Measurements from ENCODE around the gene PRDM11. TPM values are rescaled to one million over a fixed set of nuclear protein-coding genes. Genes with fewer than 3 reads are reported as not detected.

The PRDM11 gene
- total and polyA plus RNA-seq, 2 experiments from 2014 or later = 0.24 to 3.7 TPM

- no peak overlapping the region for H3K4me3 ChIP-seq
- no peak overlapping the region for H3K4me2 ChIP-seq (ENCODE audit: unreplicated experiment)
- no peaks in the 10 kb centered on the region for H3K9me2 ChIP-seq (ENCODE audit: insufficient read depth)
- H3K9ac ChIP-seq = no peak overlapping the region
- WGBS, 2 experiments (ENCODE audit: low coverage in 1 of 2, low lambda C conversion rate in 2 of 2, missing lambda C conversion rate in 2 of 2) = 32 to 37% methylated on average over 4 of the region's 4 CpGs
- H3K9me3 ChIP-seq (ENCODE audit: low read depth) = no peaks in the 10 kb centered on the region
- peaks cover 37% of the 10 kb centered on the region for H3K27me3 ChIP-seq (replicated peaks; ENCODE audit: insufficient read depth)
- H4K20me1 ChIP-seq (ENCODE audit: insufficient read depth) = no peaks in the 10 kb centered on the region
- no peak overlapping the region for H3K27ac ChIP-seq
- H3K36me3 ChIP-seq (ENCODE audit: low read depth) = no peaks in the 10 kb centered on the region
- H3K79me2 ChIP-seq (ENCODE audit: insufficient read depth) = no peaks in the 10 kb centered on the region
- H3F3A ChIP-seq (ENCODE audit: insufficient read depth) = no peaks in the 10 kb centered on the region
- no peaks in the 10 kb centered on the region for H3K4me1 ChIP-seq (ENCODE audit: insufficient read depth)
- in situ Hi-C loops (cut with MboI) = no loop called here
- no peak overlapping the region for H2AFZ ChIP-seq
- DNase-seq = no peak
- TF ChIP-seq EZH2 (IDR thresholded peaks at IDR 0.05; ENCODE audit: insufficient read depth, poor library complexity, severe bottlenecking) (no peak), EZH2phosphoT487 (IDR thresholded peaks at IDR 0.05; ENCODE audit: insufficient read depth, low read depth) (no peak)
Measured at GRCh38 chr11:45270946-45271716, 124.7 kb downstream of the PRDM11 start.

GRCh38 chr11:45272701-45273100, 126.3 kb downstream of the PRDM11 start:
- H3K9ac ChIP-seq = no peak overlapping the region
- H3K27ac ChIP-seq = no peak overlapping the region
- no peaks in the 10 kb centered on the region for H3F3A ChIP-seq (ENCODE audit: insufficient read depth)
- no peaks in the 10 kb centered on the region for H4K20me1 ChIP-seq (ENCODE audit: insufficient read depth)
- H3K9me2 ChIP-seq (ENCODE audit: insufficient read depth) = no peaks in the 10 kb centered on the region
- in situ Hi-C loops (cut with MboI) = no loop called here
- H3K4me3 ChIP-seq = no peak overlapping the region
- H3K27me3 ChIP-seq (replicated peaks; ENCODE audit: insufficient read depth) = peaks cover 50% of the 10 kb centered on the region
- H3K4me2 ChIP-seq (ENCODE audit: unreplicated experiment) = no peak overlapping the region
- H3K9me3 ChIP-seq (ENCODE audit: low read depth) = no peaks in the 10 kb centered on the region
- H2AFZ ChIP-seq = no peak overlapping the region
- TF ChIP-seq EZH2 (IDR thresholded peaks at IDR 0.05; ENCODE audit: insufficient read depth, poor library complexity, severe bottlenecking) (no peak), EZH2phosphoT487 (IDR thresholded peaks at IDR 0.05; ENCODE audit: insufficient read depth, low read depth) (no peak)
- WGBS, 2 experiments (ENCODE audit: low coverage in 1 of 2, low lambda C conversion rate in 2 of 2, missing lambda C conversion rate in 2 of 2) = 46 to 50% methylated on average over 2 of the region's 2 CpGs
- H3K79me2 ChIP-seq (ENCODE audit: insufficient read depth) = no peaks in the 10 kb centered on the region
- no peaks in the 10 kb centered on the region for H3K36me3 ChIP-seq (ENCODE audit: low read depth)
- no peaks in the 10 kb centered on the region for H3K4me1 ChIP-seq (ENCODE audit: insufficient read depth)
- DNase-seq = no peak

DNA sequence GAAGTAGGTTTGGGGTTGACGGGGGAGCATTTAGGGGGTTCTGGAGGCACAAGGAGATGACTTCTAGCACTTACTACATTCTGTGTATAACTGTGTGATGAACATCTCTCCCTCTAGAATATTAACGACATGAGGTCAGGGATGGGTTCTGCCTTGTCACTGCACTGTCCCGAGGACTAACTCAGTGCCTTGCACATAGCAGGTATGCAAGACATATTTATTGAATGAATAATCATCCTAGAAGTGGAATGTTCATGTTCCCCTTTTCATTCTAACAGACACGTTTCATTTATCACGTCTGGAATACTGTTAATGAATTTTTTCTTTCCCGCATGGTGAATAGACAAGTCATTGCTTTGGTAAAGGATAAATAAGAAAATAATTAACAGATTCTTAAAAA, 127.1 kb downstream of the PRDM11 start:
- H3K4me3 ChIP-seq = no peak overlapping the region
- no peaks in the 10 kb centered on the region for H3K36me3 ChIP-seq (ENCODE audit: low read depth)
- H3K9ac ChIP-seq = no peak overlapping the region
- no peaks in the 10 kb centered on the region for H3F3A ChIP-seq (ENCODE audit: insufficient read depth)
- peaks cover 58% of the 10 kb centered on the region for H3K27me3 ChIP-seq (replicated peaks; ENCODE audit: insufficient read depth)
- no peak overlapping the region for H3K27ac ChIP-seq
- no peaks in the 10 kb centered on the region for H3K9me2 ChIP-seq (ENCODE audit: insufficient read depth)
- no peaks in the 10 kb centered on the region for H3K9me3 ChIP-seq (ENCODE audit: low read depth)
- no peak for TF ChIP-seq EZH2 (IDR thresholded peaks at IDR 0.05; ENCODE audit: insufficient read depth, poor library complexity, severe bottlenecking)
- TF ChIP-seq EZH2phosphoT487 (IDR thresholded peaks at IDR 0.05; ENCODE audit: insufficient read depth, low read depth) = no peak
- H4K20me1 ChIP-seq (ENCODE audit: insufficient read depth) = no peaks in the 10 kb centered on the region
- no peak overlapping the region for H2AFZ ChIP-seq
- H3K4me2 ChIP-seq (ENCODE audit: unreplicated experiment) = no peak overlapping the region
- 60 to 65% methylated on average over 6 of the region's 6 CpGs for WGBS, 2 experiments (ENCODE audit: low coverage in 1 of 2, low lambda C conversion rate in 2 of 2, missing lambda C conversion rate in 2 of 2)
- in situ Hi-C loops (cut with MboI) = no loop called here
- no peaks in the 10 kb centered on the region for H3K4me1 ChIP-seq (ENCODE audit: insufficient read depth)
- no peak for DNase-seq
- H3K79me2 ChIP-seq (ENCODE audit: insufficient read depth) = no peaks in the 10 kb centered on the region

DNA sequence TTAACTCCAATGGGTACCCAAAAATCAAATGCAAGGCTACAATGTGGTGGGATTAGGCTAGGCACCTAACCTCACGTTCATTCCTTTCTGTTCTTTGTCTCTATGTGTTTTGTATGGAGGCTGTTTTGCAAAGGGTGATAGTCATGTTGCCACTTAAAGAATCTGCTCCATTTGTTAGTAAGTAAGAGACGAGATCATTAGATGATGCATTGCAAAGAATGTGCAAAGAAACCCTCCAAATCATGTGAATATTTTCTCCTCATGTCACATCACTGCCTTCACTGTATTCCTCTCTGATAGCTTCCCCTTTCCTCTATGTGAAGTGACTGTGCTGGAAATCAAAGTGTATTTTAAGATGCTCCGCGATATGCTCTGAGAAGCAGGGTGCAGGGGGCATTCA, 127.8 kb downstream of the PRDM11 start:
- Histone ChIP-seq H3K27ac (no peak overlapping the region), H3K9ac (no peak overlapping the region), H3K79me2 (ENCODE audit: insufficient read depth) (no peaks in the 10 kb centered on the region), H2AFZ (no peak overlapping the region), H3K9me2 (ENCODE audit: insufficient read depth) (no peaks in the 10 kb centered on the region), H3K27me3 (replicated peaks; ENCODE audit: insufficient read depth) (peaks cover 60% of the 10 kb centered on the region), H3K9me3 (ENCODE audit: low read depth) (no peaks in the 10 kb centered on the region), H3K36me3 (ENCODE audit: low read depth) (no peaks in the 10 kb centered on the region), H3K4me1 (ENCODE audit: insufficient read depth) (no peaks in the 10 kb centered on the region), H3F3A (ENCODE audit: insufficient read depth) (no peaks in the 10 kb centered on the region), H3K4me3 (no peak overlapping the region), H4K20me1 (ENCODE audit: insufficient read depth) (no peaks in the 10 kb centered on the region), H3K4me2 (ENCODE audit: unreplicated experiment) (no peak overlapping the region)
- DNase-seq = no peak
- in situ Hi-C loops (cut with MboI) = no loop called here
- 25 to 28% methylated on average over 4 of the region's 4 CpGs for WGBS, 2 experiments (ENCODE audit: low coverage in 1 of 2, low lambda C conversion rate in 2 of 2, missing lambda C conversion rate in 2 of 2)
- TF ChIP-seq EZH2 (IDR thresholded peaks at IDR 0.05; ENCODE audit: insufficient read depth, poor library complexity, severe bottlenecking) (no peak), EZH2phosphoT487 (IDR thresholded peaks at IDR 0.05; ENCODE audit: insufficient read depth, low read depth) (no peak)
